Measurements from ENCODE around the gene MACROD2.

DNA sequence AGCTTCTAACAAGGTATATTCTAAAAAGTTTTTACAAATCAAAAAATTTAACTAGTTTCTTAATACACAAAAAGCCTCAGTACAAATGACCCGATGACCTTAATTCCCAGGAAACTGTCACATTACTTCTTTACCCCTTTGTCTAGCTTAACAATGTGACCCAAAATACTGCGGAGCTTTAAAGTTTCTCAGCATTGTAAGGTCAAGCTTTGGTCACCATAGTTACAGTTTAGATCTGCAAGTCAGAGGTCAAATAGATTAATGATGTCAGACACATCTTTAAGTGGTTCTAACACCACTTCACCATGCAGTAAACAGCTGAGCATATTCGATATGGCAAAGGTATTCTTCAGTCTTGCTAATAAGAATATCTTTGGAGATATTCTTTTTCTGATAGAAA is 378.9 kb downstream of the MACROD2 start:
- TF ChIP-seq RCOR1 (IDR thresholded peaks at IDR 0.05; ENCODE audit: insufficient replicate concordance, low read length) (no peak), POLR2A (IDR thresholded peaks at IDR 0.05; ENCODE audit: low read depth, low read length) (no peak), RFX5 (IDR thresholded peaks at IDR 0.05; ENCODE audit: low read depth, low read length) (no peak), BHLHE40 (IDR thresholded peaks at IDR 0.05; ENCODE audit: low read depth, low read length) (no peak), MAZ (IDR thresholded peaks at IDR 0.05; ENCODE audit: borderline replicate concordance, low read depth, low read length) (no peak), SMC3 (IDR thresholded peaks at IDR 0.05; ENCODE audit: low read depth, low read length) (no peak), CEBPB (IDR thresholded peaks at IDR 0.05; ENCODE audit: low read depth, low read length) (no peak), MXI1 (IDR thresholded peaks at IDR 0.05; ENCODE audit: borderline replicate concordance, low read depth, low read length) (no peak), NFE2L2 (IDR thresholded peaks at IDR 0.05; ENCODE audit: low read depth, low read length) (no peak), RAD21 (IDR thresholded peaks at IDR 0.05; ENCODE audit: low read length) (no peak)
- TF ChIP-seq, protein P1, sequence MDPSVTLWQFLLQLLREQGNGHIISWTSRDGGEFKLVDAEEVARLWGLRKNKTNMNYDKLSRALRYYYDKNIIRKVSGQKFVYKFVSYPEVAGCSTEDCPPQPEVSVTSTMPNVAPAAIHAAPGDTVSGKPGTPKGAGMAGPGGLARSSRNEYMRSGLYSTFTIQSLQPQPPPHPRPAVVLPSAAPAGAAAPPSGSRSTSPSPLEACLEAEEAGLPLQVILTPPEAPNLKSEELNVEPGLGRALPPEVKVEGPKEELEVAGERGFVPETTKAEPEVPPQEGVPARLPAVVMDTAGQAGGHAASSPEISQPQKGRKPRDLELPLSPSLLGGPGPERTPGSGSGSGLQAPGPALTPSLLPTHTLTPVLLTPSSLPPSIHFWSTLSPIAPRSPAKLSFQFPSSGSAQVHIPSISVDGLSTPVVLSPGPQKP (IDR thresholded peaks at IDR 0.05; ENCODE audit: borderline replicate concordance, low read depth, low read length) = no peak
- TF ChIP-seq, protein P2, sequence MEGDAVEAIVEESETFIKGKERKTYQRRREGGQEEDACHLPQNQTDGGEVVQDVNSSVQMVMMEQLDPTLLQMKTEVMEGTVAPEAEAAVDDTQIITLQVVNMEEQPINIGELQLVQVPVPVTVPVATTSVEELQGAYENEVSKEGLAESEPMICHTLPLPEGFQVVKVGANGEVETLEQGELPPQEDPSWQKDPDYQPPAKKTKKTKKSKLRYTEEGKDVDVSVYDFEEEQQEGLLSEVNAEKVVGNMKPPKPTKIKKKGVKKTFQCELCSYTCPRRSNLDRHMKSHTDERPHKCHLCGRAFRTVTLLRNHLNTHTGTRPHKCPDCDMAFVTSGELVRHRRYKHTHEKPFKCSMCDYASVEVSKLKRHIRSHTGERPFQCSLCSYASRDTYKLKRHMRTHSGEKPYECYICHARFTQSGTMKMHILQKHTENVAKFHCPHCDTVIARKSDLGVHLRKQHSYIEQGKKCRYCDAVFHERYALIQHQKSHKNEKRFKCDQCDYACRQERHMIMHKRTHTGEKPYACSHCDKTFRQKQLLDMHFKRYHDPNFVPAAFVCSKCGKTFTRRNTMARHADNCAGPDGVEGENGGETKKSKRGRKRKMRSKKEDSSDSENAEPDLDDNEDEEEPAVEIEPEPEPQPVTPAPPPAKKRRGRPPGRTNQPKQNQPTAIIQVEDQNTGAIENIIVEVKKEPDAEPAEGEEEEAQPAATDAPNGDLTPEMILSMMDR (conservative IDR thresholded peaks at IDR 0.05; ENCODE audit: low read depth, low read length) = no peak

All from IMR-90 (cell line).